22Rv1 (cell line): ENCODE results near the gene APBA2.
"Not testable (repeated sequence)": the region's sequence is repeated elsewhere in the genome, so short reads cannot be mapped to it uniquely, and the experiment has no call there.

Source experiments
- H3K27ac ChIP-seq: fragments of 450-650 bp; 2 replicates; pipeline ENCODE4 v1.5.1; 2017
- CTCF ChIP-seq: fragments of 450-650 bp; IDR thresholded peaks from 2 replicates; pipeline ENCODE4 v1.5.1; 2017; ENCODE audit warnings: mild to moderate bottlenecking
- ZFX ChIP-seq: fragments of 450-650 bp; IDR thresholded peaks from 2 replicates; pipeline ENCODE4 v1.6.1; 2017; ENCODE audit warnings: antibody characterized with exemption, borderline replicate concordance

APBA2 gene

GRCh38 chr15:29037997-29038705 is 152.4 kb downstream of the APBA2 start:
- no peak overlapping the region for H3K27ac ChIP-seq
- TF ChIP-seq CTCF = no peak
- TF ChIP-seq ZFX = no peak

GRCh38 chr15:29039466-29040369 is 153.9 kb downstream of the APBA2 start:
- H3K27ac ChIP-seq = no peak overlapping the region
- TF ChIP-seq CTCF (no peak), ZFX (no peak)

DNA sequence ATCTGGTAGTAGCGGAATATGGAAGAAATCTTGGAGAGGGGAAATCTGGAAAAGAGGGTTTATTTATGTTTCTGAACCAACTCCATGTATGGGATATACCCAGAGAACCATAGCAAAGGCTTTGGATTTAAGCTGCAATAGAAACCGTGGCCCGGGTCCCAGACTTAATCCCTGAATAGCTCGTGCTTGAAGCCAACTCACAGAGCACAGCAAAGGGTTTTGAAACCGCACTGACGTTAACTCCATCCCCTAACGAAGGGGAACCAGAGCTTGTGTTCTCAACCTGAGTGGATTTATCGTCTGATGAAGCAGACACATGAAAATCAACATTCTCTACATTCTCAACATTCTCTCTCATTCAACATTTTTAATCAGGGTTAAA is 154.6 kb downstream of the APBA2 start:
- no peak for TF ChIP-seq ZFX
- no peak for TF ChIP-seq CTCF
- H3K27ac ChIP-seq = no peak overlapping the region

DNA sequence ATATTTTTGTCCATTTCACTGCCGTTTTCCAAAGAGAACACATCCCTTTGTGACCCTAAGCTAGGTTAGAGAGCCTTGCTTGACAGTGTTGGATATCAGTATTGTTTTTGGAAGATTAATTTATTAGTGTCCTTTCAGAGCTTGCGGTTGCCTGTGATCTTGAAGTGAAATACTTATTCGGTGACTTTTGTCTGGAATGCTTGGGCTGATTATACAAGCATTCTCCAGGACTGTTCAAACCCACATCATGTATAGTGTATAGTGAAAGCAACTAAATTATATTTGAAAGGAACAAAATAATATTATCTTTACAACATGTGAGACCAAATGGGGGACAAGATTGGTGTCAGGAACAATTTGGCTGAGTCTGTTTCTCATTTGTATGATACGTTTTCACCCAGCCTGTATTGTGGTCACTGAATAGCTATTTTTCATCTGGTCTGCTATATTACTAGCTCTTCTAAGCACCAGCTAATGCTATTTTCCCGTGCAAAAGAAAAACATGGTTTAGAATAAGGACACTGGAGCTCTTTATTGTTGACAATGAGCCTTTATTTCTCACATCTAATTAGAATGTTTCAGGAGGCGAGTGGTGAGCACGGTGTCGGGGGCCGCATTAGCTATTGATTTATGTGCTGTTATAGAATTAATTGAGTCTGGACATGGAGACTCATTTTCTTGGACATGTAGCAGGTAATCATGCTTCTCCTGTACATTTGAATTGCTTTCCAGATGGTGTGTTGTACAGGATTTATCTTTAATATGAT is 158.1 kb downstream of the APBA2 start:
- H3K27ac ChIP-seq = no peak overlapping the region
- TF ChIP-seq CTCF (no peak), ZFX (no peak)

DNA sequence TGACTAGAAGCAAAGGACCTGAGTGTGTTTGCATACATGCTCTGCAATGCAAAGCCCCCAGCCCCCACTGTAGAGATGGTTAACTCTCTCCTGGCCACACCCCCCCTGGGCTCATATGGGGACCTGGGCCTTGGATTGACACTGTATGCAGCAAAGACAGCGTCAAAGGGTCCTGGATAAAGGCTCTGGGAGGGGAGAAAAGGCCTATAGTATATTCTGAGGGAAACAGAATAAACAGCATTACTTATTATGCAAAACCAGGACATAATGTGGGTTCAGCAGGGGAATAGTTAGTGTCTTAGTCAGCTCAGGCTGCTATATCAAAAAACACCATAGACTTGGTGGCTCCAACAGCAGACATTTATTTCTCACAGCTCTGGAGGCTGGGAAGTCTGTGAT is 158.7 kb downstream of the APBA2 start:
- TF ChIP-seq ZFX (no peak), CTCF (no peak)
- H3K27ac ChIP-seq = no peak overlapping the region

DNA sequence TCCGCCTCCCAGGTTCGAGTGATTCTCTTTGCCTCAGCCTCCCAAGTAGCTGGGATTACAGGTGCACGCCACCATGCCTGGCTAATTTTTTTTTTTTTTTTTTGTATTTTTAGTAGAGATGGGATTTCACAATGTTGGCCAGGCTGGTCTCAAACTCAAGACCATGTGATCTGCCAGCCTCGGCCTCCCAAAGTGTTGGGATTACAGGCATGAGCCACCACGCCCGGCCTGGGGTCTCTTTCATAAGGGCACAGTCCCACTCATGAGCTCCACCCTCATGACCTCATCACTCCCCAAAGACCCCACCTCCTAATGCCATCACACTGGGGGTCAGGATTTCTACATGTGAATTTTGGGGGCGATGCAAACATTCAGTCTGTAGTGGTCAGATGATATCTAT is 159.4 kb downstream of the APBA2 start:
- not testable (repeated sequence) for H3K27ac ChIP-seq

- TF ChIP-seq CTCF (no peak), ZFX (no peak)
- H3K27ac ChIP-seq = no peak overlapping the region
Observed at GRCh38 chr15:29045717-29046116, 159.9 kb downstream of the APBA2 start.
